Measurements from ENCODE around the gene DAW1.

Gene DAW1

GRCh38 chr2:227908266-227909054 is 37.0 kb downstream of the DAW1 start:
- Histone ChIP-seq H4K20me1 (ENCODE audit: control insufficient read depth, insufficient read depth, low read depth, low read length) (no peaks in the 10 kb centered on the region), H3K36me3 (ENCODE audit: control insufficient read depth, low read length) (no peaks in the 10 kb centered on the region), H3K27me3 (ENCODE audit: control insufficient read depth, low read length) (no peaks in the 10 kb centered on the region), H3K27ac (ENCODE audit: low read depth, low read length) (no peak overlapping the region), H3K4me1 (ENCODE audit: control insufficient read depth, low read length) (no peaks in the 10 kb centered on the region), H3F3A (ENCODE audit: control insufficient read depth, insufficient read depth) (no peaks in the 10 kb centered on the region), H3K9me2 (replicated peaks; ENCODE audit: control insufficient read depth, low read length) (no peaks in the 10 kb centered on the region), H3K4me3 (ENCODE audit: low read length) (no peak overlapping the region), H3K4me2 (ENCODE audit: low read length) (no peak overlapping the region), H3K9me3 (ENCODE audit: control insufficient read depth, insufficient read depth, low read length) (no peaks in the 10 kb centered on the region), H3K79me2 (ENCODE audit: control insufficient read depth, low read length) (no peaks in the 10 kb centered on the region)
- TF ChIP-seq EZH2phosphoT487 (IDR thresholded peaks at IDR 0.05; ENCODE audit: borderline replicate concordance, low read length), result no peak
- TF ChIP-seq CTCF (IDR thresholded peaks at IDR 0.05; ENCODE audit: low read depth, low read length, poor library complexity, severe bottlenecking), result no peak

GRCh38 chr2:227914362-227914761 is 42.9 kb downstream of the DAW1 start:
- TF ChIP-seq CTCF (IDR thresholded peaks at IDR 0.05; ENCODE audit: low read depth, low read length, poor library complexity, severe bottlenecking), result no peak
- TF ChIP-seq EZH2phosphoT487 (IDR thresholded peaks at IDR 0.05; ENCODE audit: borderline replicate concordance, low read length), result no peak

GRCh38 chr2:227921648-227922047 is 50.2 kb downstream of the DAW1 start:
- H3K36me3 ChIP-seq (ENCODE audit: control insufficient read depth, low read length), result no peaks in the 10 kb centered on the region
- H3K27ac ChIP-seq (ENCODE audit: low read depth, low read length), result no peak overlapping the region
- H3K79me2 ChIP-seq (ENCODE audit: control insufficient read depth, low read length), result no peaks in the 10 kb centered on the region
- no peaks in the 10 kb centered on the region for H4K20me1 ChIP-seq (ENCODE audit: control insufficient read depth, insufficient read depth, low read depth, low read length)
- TF ChIP-seq CTCF (IDR thresholded peaks at IDR 0.05; ENCODE audit: low read depth, low read length, poor library complexity, severe bottlenecking) (no peak), EZH2phosphoT487 (IDR thresholded peaks at IDR 0.05; ENCODE audit: borderline replicate concordance, low read length) (no peak)
- no peaks in the 10 kb centered on the region for H3F3A ChIP-seq (ENCODE audit: control insufficient read depth, insufficient read depth)
- no peaks in the 10 kb centered on the region for H3K27me3 ChIP-seq (ENCODE audit: control insufficient read depth, low read length)
- no peak overlapping the region for H3K4me2 ChIP-seq (ENCODE audit: low read length)
- H3K9me2 ChIP-seq (replicated peaks; ENCODE audit: control insufficient read depth, low read length), result no peaks in the 10 kb centered on the region
- no peak overlapping the region for H3K4me3 ChIP-seq (ENCODE audit: low read length)
- no peaks in the 10 kb centered on the region for H3K4me1 ChIP-seq (ENCODE audit: control insufficient read depth, low read length)
- no peaks in the 10 kb centered on the region for H3K9me3 ChIP-seq (ENCODE audit: control insufficient read depth, insufficient read depth, low read length)

More at GRCh38 chr2:227914362-227914761, 42.9 kb downstream of the DAW1 start:
- Histone ChIP-seq H3F3A (ENCODE audit: control insufficient read depth, insufficient read depth) (no peaks in the 10 kb centered on the region), H3K36me3 (ENCODE audit: control insufficient read depth, low read length) (no peaks in the 10 kb centered on the region), H3K4me2 (ENCODE audit: low read length) (no peak overlapping the region), H3K4me1 (ENCODE audit: control insufficient read depth, low read length) (no peaks in the 10 kb centered on the region), H3K79me2 (ENCODE audit: control insufficient read depth, low read length) (no peaks in the 10 kb centered on the region), H3K9me2 (replicated peaks; ENCODE audit: control insufficient read depth, low read length) (no peaks in the 10 kb centered on the region), H3K9me3 (ENCODE audit: control insufficient read depth, insufficient read depth, low read length) (no peaks in the 10 kb centered on the region), H4K20me1 (ENCODE audit: control insufficient read depth, insufficient read depth, low read depth, low read length) (no peaks in the 10 kb centered on the region), H3K27ac (ENCODE audit: low read depth, low read length) (no peak overlapping the region), H3K4me3 (ENCODE audit: low read length) (no peak overlapping the region), H3K27me3 (ENCODE audit: control insufficient read depth, low read length) (no peaks in the 10 kb centered on the region)
